Endometrial microvascular endothelial cells (primary cell): ENCODE measurements around the gene SLC34A3. TPM values are rescaled to one million over a fixed set of nuclear protein-coding genes. Genes with fewer than 3 reads are reported as not detected.
"Not testable (repeated sequence)": the region's sequence is repeated elsewhere in the genome, so short reads cannot be mapped to it uniquely, and the experiment has no call there.

Experiments
- in situ Hi-C: cut with HindIII; loops from 2 replicates; pipeline ENCODE4 v1.10.0; 2017; ENCODE audit warnings: low sequenced_read_pairs, low pct_unique_long_range_greater_than_20kb; ENCODE audit errors: inconsistent ontology term
- total RNA-seq: library from RNA; depleted of rRNA; stranded (reverse); fragments of >200 nt; gene quantifications from one replicate; pipeline ENCODE4 v1.2.3, GENCODE V29; 2015; ENCODE audit errors: inconsistent ontology term

Gene SLC34A3
- total RNA-seq, 1 donor from 2014 or later, result not detected

DNA sequence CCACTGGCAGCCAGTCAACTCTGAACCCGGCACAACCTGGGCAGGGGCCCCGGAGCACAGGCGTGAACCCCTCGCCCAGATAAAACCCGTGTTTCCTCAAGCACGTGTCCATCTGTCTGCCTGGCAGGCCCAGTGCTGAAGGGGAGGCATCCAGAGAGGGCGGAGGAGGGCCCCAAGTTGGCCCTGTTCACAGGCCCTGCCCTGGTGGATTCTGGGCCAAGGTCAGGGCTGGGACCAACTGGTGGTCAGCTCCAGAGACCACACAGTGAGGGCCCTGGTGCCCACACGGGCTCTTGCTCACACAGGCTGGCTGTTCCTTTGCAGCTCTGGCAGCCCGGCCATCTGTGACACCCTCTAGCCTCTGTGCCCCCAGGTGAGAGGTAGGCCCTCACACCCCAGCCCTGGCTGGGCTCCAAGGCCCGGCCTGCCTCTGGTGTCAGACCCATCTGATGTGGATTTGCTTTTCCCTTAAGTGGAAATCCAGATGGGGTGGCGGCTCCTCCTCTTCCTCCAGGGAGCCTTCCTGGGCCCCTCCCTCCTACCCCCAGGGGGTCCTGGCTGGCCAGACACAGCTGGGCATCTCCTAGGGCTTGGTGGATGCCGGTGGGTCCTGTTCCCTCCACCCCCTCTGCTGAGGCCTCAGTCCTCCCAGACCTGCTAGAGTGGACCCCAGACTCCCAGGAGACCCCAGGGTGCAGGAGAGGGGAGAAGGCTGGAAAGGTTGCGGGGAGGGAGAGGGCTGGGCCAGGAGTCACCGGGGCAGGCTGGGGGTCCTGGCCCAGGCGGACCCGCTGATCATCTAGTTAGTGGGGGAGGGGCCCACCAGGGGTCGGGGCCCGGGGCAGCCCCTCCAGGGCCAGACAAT lies 19.9 kb downstream of the SLC34A3 start:
- in situ Hi-C loops, result no loop called here

DNA sequence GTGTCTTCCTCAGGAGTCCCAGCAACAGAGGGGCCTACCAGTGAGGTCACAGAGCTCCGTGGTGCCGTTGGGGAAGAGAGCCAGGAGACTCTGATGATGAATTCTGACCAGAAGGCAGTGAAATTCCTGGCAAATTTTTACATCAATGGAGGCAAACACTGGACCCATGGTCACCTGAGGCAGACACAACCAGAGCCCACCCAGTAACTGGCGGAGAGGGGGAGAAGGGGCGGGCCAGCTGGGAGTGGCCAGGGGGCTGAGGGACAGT lies 20.4 kb downstream of the SLC34A3 start, which contains the start of gene STPG3:
Gene STPG3, plus strand, starts transcription at position 93 of the 268 bp plus-strand sequence. Its CDS starts 1 bp downstream, at position 94.
- in situ Hi-C loops, result no loop called here

DNA sequence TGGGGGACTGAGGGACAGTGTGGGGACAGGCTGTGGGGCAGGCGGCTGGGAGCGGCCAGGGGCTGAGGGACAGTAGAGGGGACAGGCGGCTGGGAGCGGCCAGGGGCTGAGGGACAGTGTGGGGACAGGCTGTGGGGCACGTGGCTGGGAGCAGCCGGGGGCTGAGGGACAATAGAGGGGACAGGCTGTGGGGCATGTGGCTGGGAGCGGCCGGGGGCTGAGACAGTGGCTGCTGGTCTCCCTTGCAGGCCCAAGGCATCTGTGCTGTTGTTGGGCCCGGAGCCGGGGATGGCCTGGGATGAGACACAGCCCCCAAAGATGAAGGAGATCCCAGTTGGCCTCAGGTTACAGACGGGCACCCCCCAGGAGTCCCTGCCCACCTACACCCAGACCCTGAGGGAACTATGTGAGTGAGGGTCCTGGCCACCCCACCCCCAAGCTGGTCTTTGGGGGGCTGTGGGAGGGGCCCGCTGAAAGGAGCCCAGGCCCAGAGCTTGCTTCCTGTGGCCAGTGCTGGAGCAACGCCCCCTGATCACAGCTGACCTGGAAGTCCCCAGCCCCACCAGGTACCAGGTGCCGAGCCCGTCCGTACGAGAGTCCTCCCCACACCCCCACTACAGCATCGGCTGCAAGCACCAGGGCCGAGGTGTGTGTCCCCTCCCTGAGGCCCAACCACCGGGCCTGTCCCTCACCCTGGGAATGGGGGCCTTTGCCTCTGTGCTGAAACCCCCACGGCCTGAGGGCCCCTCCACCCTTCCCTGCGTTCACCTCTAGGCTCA lies 21.0 kb downstream of the SLC34A3 start:
- in situ Hi-C loops, result no loop called here

DNA sequence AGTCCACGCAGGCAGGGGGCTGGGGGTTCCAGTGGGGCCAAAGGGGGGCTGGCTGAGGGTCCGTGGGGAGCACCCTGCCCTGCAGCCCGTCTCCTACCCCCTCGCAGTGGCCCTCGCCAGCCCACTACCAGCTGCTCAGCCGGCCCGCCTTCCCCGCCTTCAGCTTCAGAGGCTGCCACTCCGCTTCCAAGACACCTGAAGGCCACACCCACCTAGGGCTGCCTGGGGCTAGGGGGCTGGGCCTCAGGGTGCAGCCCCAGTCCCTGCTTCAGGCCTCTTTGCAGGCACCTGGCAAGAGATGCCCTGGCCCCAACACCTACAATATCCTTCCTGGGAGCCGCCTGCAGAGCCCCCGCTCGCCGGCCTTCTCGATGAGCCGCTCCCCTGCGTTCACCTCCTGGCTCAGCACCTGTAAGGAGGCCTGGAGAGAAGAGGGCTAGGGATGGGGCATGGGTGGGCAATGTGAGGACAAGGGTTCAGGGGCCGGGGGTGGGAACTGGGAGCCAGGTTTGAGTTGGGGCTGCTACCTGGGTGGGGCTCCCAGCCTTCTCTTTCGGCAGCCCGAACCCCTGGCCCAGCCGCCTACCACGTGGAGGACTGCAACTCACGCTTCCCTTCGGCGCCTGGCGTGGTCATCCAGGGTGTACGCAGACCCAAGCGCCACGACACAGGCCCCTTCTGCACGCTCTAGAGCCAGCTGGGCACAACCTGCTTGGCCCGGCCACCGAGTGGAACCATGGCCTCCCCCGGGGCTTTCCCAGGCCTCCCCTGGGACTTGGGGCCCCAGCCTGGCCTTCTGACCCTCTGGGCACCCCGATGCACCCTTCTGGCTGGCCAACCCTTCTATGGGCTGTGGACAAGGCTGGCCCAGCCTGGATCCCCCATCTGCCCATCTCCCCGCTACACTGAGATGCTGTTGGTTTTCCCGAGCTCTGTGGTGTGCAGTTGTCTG lies 22.1 kb downstream of the SLC34A3 start:
- in situ Hi-C loops, result no loop called here

DNA sequence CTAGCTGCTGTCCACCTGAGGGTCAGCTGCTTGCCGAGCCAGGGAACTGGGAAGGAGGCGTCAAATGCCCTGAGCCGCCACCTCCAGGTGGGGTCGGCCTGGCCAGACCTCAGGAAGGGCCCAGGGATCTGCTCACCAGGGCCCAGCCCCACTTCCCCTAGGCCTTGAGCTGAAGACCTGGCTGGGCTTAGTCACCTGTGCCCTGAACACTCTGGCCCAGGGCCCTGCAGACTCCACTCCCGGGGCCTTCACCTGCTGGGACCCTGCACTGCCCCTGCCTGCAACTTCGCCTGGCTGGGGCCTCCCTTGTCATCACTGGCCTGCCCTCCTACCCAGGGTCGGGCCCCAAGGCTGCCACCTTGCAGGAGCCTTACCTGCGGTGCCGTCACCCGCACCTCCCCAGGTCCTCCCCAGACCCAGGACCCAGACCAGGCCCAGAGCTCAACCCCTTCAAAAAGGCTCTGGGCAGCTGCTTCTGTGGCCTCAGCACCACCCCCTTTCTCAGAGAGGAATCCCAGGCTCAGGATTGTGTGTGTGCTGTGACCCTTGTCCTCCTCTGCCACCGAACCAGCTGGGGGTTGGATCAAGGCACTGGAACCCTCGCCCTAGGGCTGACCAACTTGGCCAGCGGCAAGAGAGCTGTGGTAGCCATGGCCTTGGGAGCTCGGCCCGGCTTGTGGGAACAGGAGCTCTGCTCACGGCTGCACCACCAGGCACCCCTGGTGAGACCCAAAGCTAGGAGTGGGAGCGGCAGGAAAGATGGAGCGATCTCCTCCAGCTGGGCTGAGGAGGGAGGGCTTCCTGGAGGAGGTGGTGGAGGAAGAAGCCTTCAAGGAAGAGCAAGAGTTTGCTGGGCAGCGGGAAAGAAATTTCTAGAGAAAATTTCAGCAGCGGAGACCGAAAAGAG lies 23.3 kb downstream of the SLC34A3 start:
- in situ Hi-C loops, result no loop called here

DNA sequence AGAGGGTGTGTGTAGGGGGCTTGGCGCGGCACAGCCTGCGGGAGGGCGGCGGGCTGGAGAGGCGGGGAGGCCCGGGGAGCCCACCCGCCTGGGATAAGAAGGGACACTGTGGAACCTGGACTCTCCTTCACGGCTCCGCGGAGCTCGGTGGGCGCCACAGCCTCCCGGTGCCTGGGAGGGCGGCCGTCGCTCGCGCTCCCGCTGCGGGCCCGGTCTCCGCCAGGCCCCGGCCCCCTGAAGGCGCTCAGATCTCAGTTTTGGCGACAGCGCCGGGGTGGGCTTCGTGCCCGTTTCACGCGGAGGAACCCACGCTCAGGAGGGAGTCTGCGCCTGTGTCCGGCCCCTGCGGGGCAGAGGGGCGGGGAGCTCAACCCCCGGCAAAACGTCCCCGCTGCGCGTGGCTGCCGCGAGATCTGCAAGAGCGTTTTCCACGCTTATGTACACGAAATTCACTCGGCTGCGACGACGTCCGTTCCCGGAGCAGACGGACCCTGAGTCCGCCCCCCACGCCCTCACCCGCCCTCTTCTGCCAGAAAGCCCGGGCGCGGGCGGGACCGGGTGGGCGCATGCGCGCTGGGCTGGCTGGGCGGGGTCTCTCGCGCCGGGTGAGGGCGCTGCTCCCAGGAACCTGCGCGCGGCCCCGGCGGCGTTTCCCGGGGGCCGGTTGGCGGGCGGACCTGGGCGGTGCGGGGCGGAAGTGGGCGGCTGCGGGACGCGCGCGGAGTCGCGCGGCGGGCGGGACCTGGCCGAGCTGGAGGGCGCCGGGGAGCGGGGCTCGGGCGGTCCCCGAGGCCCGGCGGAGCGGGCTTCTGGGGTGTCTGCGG lies 24.1 kb downstream of the SLC34A3 start, which contains the start of gene NELFB:
Gene NELFB, plus strand, starts transcription at position 704 of the 824 bp plus-strand sequence.
- in situ Hi-C loops, result no loop called here

DNA sequence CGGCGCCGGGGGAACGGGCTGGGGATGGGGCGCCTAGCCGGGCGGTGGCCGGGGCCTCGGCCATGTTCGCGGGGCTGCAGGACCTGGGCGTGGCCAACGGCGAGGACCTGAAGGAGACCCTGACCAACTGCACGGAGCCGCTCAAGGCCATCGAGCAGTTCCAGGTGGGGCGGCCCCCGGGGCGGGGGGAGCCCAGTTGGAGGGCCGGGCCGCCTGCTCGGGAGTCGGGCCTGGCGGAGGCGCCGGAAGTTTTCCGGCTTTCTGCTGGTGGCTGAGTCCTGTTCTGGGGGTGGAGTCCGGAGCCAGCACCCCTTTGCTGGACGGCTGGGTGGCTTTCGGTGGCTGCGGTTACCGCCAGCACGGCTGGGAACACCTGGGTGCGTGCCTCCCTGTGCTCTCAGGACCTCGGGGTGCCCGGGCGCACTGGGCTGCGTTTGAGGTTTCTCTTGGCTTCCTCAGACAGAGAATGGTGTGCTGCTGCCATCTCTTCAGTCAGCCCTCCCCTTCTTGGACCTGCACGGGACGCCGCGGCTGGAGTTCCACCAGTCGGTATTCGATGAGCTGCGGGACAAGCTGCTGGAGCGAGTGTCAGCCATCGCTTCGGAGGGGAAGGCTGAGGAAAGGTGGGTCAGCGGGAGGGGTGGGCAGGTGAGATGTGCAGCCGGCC lies 24.9 kb downstream of the SLC34A3 start:
- in situ Hi-C loops, result no loop called here

DNA sequence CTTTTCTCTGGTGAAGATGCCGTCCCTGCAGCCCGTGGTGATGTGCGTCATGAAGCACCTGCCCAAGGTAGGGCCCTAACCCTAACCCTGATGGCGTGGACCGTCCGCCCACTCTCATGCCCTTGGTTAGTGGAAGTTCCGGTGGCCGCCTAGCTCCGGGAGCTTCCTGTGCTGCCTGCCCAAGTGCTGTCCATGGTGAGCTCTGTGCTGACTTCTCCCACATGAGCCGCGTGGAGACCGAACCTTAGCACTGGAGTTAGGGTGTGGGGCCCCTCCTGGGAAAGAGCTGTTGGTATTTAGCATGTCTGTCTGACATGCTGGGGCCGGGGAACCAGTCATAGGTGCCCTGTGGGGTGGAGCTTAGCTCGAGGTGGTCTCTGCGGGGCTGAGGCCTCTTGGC lies 25.7 kb downstream of the SLC34A3 start:
- in situ Hi-C loops, result no loop called here

DNA sequence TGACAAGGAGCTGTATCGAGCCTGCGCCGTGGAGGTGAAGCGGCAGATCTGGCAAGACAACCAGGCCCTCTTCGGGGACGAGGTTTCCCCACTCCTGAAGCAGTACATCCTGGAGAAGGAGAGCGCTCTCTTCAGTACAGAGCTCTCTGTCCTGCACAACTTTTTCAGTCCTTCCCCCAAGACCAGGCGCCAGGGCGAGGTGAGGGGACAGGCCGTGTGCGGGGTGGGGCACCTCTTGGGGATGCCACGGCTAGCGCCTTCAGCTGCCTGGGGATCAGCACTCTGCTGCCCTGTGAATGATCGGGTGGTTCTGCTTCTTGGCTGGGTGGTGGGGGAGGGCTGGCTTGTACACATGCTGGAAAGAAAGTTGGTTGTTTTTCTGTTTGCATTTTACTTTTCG lies 26.2 kb downstream of the SLC34A3 start:
- in situ Hi-C loops, result no loop called here

DNA sequence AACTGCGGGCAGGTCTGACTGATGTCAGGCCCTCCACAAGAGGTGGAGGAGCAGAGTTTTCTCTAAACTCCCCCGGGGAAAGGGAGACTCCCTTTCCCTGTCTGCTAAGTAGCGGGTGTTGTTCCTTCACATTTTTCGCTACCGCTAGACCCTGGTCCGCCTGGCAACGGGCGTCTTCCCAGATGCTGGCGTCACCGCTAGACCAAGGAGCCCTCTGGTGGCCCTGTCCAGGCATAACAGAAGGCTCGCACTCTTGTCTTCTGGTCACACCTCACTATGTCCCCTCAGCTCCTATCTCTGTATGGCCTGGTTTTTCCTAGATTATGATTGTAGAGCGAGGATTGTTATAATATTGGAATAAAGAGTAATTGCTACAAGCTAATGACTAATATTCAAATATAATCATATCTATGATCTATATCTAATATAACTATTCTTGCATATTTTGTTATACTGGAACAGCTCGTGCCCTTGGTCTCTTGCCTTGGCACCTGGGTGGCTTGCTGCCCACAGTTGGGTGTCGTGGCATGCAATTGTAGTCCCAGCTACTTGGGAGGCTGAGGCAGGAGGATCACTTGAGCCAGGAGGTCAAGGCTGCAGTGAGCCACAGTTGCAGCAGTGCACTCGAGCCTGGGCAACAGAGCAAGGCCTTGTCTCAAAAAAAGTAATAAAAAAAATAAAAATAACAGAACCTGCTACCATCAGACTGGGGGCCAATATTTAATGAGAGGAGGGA lies 31.6 kb downstream of the SLC34A3 start:
- in situ Hi-C loops, result not testable (repeated sequence)

DNA sequence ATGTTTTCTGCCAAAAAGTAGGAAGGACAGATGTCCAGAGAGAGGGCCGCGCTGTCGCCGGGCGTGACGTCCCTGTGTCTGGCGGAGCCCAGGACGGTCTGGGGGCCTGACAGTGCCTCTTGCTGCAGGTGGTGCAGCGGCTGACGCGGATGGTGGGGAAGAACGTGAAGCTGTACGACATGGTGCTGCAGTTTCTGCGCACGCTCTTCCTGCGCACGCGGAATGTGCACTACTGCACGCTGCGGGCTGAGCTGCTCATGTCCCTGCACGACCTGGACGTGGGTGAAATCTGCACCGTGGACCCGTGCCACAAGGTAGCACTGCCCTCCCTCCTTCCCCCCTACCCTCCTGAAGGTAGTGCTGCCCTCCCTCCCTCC lies 32.2 kb downstream of the SLC34A3 start:
- in situ Hi-C loops, result no loop called here

DNA sequence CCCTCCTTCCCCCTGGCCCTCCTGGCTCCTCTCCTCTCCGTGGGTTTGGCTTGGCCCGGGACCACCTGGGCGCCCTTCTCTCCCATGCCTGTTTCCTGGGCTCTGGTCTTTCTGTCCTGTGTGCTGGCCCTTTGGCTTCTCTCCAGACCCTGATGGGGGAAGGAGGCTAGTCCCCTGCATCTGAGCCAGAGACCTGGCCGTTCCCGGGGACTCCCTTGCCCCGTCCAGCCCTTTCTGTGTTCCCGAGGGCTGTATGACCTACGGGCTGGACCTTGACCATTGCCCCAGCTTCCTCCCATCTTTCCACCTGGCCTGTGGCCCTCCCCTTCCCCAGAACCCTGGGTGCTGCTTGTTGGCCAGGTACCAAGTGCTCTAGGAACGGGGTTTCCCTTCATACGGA lies 32.8 kb downstream of the SLC34A3 start:
- in situ Hi-C loops, result no loop called here

DNA sequence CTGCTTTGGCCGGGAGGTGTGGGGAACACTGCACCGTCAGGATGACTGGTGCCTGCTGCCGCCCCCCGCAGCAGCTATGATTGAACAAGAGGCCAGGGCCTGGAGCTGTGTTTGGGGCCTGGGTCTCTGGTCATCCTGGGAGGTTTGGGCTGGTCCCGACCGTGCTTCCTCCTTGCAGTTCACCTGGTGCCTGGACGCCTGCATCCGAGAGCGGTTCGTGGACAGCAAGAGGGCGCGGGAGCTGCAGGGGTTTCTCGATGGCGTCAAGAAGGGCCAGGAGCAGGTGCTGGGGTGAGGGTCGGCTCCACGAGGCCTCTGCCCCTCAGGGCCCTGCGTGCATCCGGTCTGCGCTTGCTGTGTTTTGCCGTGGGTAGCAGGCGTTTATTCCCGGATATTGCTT lies 33.4 kb downstream of the SLC34A3 start:
- in situ Hi-C loops, result no loop called here

DNA sequence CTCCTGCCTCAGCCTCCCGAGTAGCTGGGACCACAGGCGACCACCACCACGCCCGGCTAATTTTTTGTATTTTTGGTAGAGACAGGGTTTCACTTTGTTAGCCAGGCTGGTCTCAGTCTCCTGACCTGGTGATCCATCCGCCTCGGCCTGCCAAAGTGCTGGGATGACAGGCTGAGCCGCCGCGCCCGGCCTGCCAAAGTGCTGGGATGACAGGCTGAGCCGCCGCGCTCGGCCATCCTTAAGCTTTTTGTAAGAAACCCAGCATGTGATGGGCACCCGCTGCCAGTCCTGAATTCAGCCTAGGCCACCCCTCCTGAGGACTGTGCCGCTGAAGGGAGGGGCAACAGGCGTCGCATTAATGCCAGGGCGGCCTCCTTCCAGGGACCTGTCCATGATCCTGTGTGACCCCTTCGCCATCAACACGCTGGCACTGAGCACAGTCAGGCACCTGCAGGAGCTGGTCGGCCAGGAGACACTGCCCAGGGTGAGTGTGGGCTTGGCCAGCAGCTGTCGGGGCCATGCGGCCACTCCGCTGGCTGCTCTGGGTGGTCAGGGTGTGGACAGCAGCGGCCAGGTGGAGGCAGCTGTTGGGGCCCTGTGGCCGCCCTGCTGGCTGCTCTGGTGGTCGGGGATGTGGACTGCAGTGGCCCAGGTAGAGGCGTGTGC lies 34.9 kb downstream of the SLC34A3 start:
- in situ Hi-C loops, result no loop called here

DNA sequence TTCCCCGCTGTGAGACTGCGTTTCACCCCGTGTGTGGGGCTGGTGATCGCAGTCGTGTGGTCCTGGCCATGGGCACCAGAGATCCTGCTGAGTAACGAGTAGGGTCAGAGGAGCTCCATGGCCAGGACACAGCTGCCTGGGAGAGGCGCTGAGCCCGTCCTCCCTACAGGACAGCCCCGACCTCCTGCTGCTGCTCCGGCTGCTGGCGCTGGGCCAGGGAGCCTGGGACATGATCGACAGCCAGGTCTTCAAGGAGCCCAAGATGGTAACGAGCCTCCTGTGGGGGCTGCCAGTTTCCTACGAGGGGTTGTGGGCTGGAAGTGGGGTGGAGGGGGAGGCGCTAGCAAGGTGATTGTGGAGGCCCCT lies 35.4 kb downstream of the SLC34A3 start:
- in situ Hi-C loops, result no loop called here
